CD14-positive monocyte (primary cell): ENCODE results near the gene PIEZO2. TPM values are rescaled to one million over a fixed set of nuclear protein-coding genes. Genes with fewer than 3 reads are reported as not detected.

ENCODE experiments used
- DNase-seq, 3 donors: peaks; one replicate each; pipeline ENCODE4 v3.0.0-alpha.2; 2011 to 2022
- H2AFZ ChIP-seq: 2 replicates; pipeline ENCODE4 v1.6.0; 2012; ENCODE audit warnings: mild to moderate bottlenecking, low read depth, low read length, inconsistent platforms; ENCODE audit not compliant: insufficient read depth, poor library complexity, severe bottlenecking
- H3K27ac ChIP-seq, 2 donors: 1 replicate in 1 of 2; 2 replicates in 1 of 2; pipeline ENCODE4 v1.5.1; 2012 to 2013; ENCODE audit warnings: low read length in 2 of 2, control low read depth in 1 of 2, inconsistent platforms in 1 of 2, low read depth in 1 of 2, mild to moderate bottlenecking in 1 of 2
- H3K27me3 ChIP-seq, 2 donors: one replicate each; pipeline versions ENCODE4 v1.6.0 to v1.6.1; 2011 to 2013; ENCODE audit warnings: low read length in 2 of 2; ENCODE audit not compliant: control insufficient read depth in 2 of 2, insufficient read depth in 2 of 2
- H3K36me3 ChIP-seq, 2 donors: replicated peaks in 1 of 2; 1 replicate in 1 of 2; 2 replicates in 1 of 2; pipeline versions ENCODE4 v1.5.1 to v1.6.1; 2012 to 2013; ENCODE audit warnings: low read length in 2 of 2, control low read depth in 1 of 2, inconsistent platforms in 1 of 2, mild to moderate bottlenecking in 1 of 2; ENCODE audit not compliant: insufficient read depth in 2 of 2, control insufficient read depth in 1 of 2
- H3K4me1 ChIP-seq, 2 donors: 1 replicate in 1 of 2; 2 replicates in 1 of 2; pipeline versions ENCODE4 v1.5.1 to v1.6.1; 2012 to 2013; ENCODE audit warnings: low read length in 2 of 2, control low read depth in 1 of 2, inconsistent platforms in 1 of 2, mild to moderate bottlenecking in 1 of 2, moderate library complexity in 1 of 2; ENCODE audit not compliant: insufficient read depth in 2 of 2, control insufficient read depth in 1 of 2
- H3K4me2 ChIP-seq: replicated peaks from 2 replicates; pipeline ENCODE3; 2012; ENCODE audit warnings: low read length, moderate library complexity, mild to moderate bottlenecking; ENCODE audit not compliant: poor library complexity, severe bottlenecking; ENCODE audit errors: extremely low read depth
- H3K4me3 ChIP-seq, 3 experiments: fragments of 200-600 bp in 1 of 3; sonication (generic) in 1 of 3; replicated peaks in 1 of 3; 1 replicate in 2 of 3; 2 replicates in 1 of 3; pipeline ENCODE4 v1.5.1; 2011 to 2013; ENCODE audit warnings: low read length in 3 of 3, mild to moderate bottlenecking in 3 of 3, control low read depth in 2 of 3, low read depth in 2 of 3, inconsistent platforms in 1 of 3, moderate library complexity in 1 of 3
- H3K79me2 ChIP-seq: 2 replicates; pipeline ENCODE4 v1.6.0; 2012; ENCODE audit warnings: mild to moderate bottlenecking, control low read depth, inconsistent platforms, low read length, moderate library complexity; ENCODE audit not compliant: insufficient read depth
- H3K9ac ChIP-seq: 2 replicates; pipeline ENCODE4 v1.6.0; 2017; ENCODE audit warnings: low read length, mild to moderate bottlenecking; ENCODE audit not compliant: insufficient read depth, poor library complexity, severe bottlenecking
- H3K9me3 ChIP-seq, 2 donors: replicated peaks in 1 of 2; 1 replicate in 1 of 2; 2 replicates in 1 of 2; pipeline versions ENCODE4 v1.5.1 to v1.6.1; 2012 to 2013; ENCODE audit warnings: low read length in 2 of 2, control low read depth in 1 of 2; ENCODE audit not compliant: control insufficient read depth in 1 of 2, insufficient read depth in 1 of 2
- H4K20me1 ChIP-seq: 2 replicates; pipeline ENCODE4 v1.6.0; 2012; ENCODE audit warnings: mild to moderate bottlenecking, low read length, control low read depth, moderate library complexity; ENCODE audit not compliant: insufficient read depth
- H3K27ac Mint-ChIP-seq, 7 donors: one replicate each; pipeline ENCODE4 v1.8.0; 2020; ENCODE audit warnings: mild to moderate bottlenecking in 7 of 7, mixed read lengths in 7 of 7, moderate library complexity in 6 of 7, inconsistent platforms in 2 of 7
- H3K27me3 Mint-ChIP-seq, 3 donors: one replicate each; pipeline ENCODE4 v1.8.0; 2021 to 2022; ENCODE audit warnings: low read depth in 3 of 3, mild to moderate bottlenecking in 3 of 3, mixed read lengths in 3 of 3, moderate library complexity in 3 of 3, inconsistent platforms in 1 of 3
- H3K36me3 Mint-ChIP-seq, 2 donors: one replicate each; pipeline ENCODE4 v1.8.0; 2020; ENCODE audit warnings: mixed read lengths in 2 of 2, inconsistent platforms in 1 of 2, mild to moderate bottlenecking in 1 of 2
- H3K4me1 Mint-ChIP-seq: one replicate; pipeline ENCODE4 v1.8.0; 2020; ENCODE audit warnings: mild to moderate bottlenecking, mixed read lengths
- H3K4me3 Mint-ChIP-seq, 2 donors: one replicate each; pipeline ENCODE4 v1.8.0; 2020; ENCODE audit warnings: mild to moderate bottlenecking in 2 of 2, mixed read lengths in 2 of 2, moderate library complexity in 1 of 2
- H3K9me3 Mint-ChIP-seq, 7 donors: one replicate each; pipeline ENCODE4 v1.8.0; 2020 to 2022; ENCODE audit warnings: mixed read lengths in 7 of 7, mild to moderate bottlenecking in 6 of 7, moderate library complexity in 6 of 7, inconsistent platforms in 2 of 7
- CTCF ChIP-seq: fragments of 200-600 bp; IDR thresholded peaks from one replicate; pipeline ENCODE4 v1.8.0; 2022; ENCODE audit warnings: antibody characterized with exemption, mild to moderate bottlenecking
- WGBS: methylation state at CpG from one replicate; pipeline ENCODE4 v1.1.5; 2013; ENCODE audit warnings: missing lambda C conversion rate; ENCODE audit not compliant: insufficient coverage; 5-methylcytosine and 5-hydroxymethylcytosine counted together
- intact Hi-C, 2 donors: fragments of 100-400 bp; cut with micrococcal nuclease; formaldehyde crosslinking; loops; one replicate each; pipeline versions ENCODE4 v1.15.0 to v1.15.1; 2023
- polyA plus RNA-seq, 3 donors: library from polyadenylated mRNA; depleted of rRNA in 1 of 3; unstranded in 2 of 3; stranded (reverse) in 1 of 3; fragments of 300-500 nt in 2 of 3; fragments of >200 nt in 1 of 3; fragmentation: Illumina TruSeq in 2 of 3; gene quantifications; 1 replicate in 2 of 3; 2 replicates in 1 of 3; pipeline ENCODE4 v1.2.3, GENCODE V29; 2012 to 2021

Gene PIEZO2
- polyA plus RNA-seq, 3 donors: not detected

DNA sequence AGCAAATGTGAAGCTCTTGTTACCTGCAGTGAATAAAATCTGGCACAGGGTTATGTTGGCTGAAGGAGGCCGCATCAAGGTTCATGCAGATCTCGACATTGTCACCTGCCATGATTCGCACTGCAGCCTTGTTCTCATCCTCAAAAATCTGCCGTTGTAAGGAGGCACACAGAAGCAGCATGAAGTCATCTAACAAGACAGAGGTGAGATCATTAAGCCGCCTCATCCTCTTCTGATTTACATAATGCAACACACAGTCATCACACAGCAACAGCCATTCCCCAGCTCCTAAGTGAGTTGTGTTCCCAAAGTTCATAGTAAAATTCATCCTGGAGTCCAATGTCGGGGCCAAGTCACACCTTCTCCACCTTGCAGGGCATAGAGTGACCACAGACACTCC, 391.4 kb downstream of the PIEZO2 start:
- no peak overlapping the region for H3K9ac ChIP-seq
- H3K79me2 ChIP-seq: no peaks in the 10 kb centered on the region
- H3K27ac ChIP-seq: no peak overlapping the region
- intact Hi-C loops: no loop called here
- no peak overlapping the region for H3K4me3 ChIP-seq
- no peaks in the 10 kb centered on the region for H3K4me1 Mint-ChIP-seq
- no peak overlapping the region for H2AFZ ChIP-seq
- no peaks in the 10 kb centered on the region for H3K36me3 ChIP-seq
- no peaks in the 10 kb centered on the region for H3K27me3 ChIP-seq
- H3K36me3 Mint-ChIP-seq: no peaks in the 10 kb centered on the region
- TF ChIP-seq CTCF: no peak
- peaks cover 0 to 5% (median 2%) of the 10 kb centered on the region in 3 donors for H3K27me3 Mint-ChIP-seq
- no peak overlapping the region for H3K4me3 Mint-ChIP-seq
- H3K4me2 ChIP-seq: no peak overlapping the region
- no peaks in the 10 kb centered on the region for H4K20me1 ChIP-seq
- no peak overlapping the region for H3K27ac Mint-ChIP-seq
- WGBS: 100% methylated on average over 5 of the region's 6 CpGs
- no peak for DNase-seq
- no peaks in the 10 kb centered on the region for H3K9me3 ChIP-seq
- peaks cover 0 to 5% (median 0%) of the 10 kb centered on the region in 7 donors for H3K9me3 Mint-ChIP-seq
- no peaks in the 10 kb centered on the region for H3K4me1 ChIP-seq

GRCh38 chr18:10757349-10757748, 392.0 kb downstream of the PIEZO2 start:
- H3K27me3 ChIP-seq: no peaks in the 10 kb centered on the region
- no peak overlapping the region for H3K27ac Mint-ChIP-seq
- H2AFZ ChIP-seq: no peak overlapping the region
- no peak overlapping the region for H3K27ac ChIP-seq
- H3K9ac ChIP-seq: no peak overlapping the region
- H3K79me2 ChIP-seq: no peaks in the 10 kb centered on the region
- no peaks in the 10 kb centered on the region for H4K20me1 ChIP-seq
- no peak overlapping the region for H3K4me3 ChIP-seq
- H3K36me3 Mint-ChIP-seq: no peaks in the 10 kb centered on the region
- DNase-seq: no peak
- H3K9me3 ChIP-seq: no peaks in the 10 kb centered on the region
- H3K4me3 Mint-ChIP-seq: no peak overlapping the region
- intact Hi-C loops: no loop called here
- no peak for TF ChIP-seq CTCF
- H3K4me2 ChIP-seq: no peak overlapping the region
- H3K4me1 Mint-ChIP-seq: no peaks in the 10 kb centered on the region
- peaks cover 1 to 5% (median 2%) of the 10 kb centered on the region in 3 donors for H3K27me3 Mint-ChIP-seq
- H3K4me1 ChIP-seq: no peaks in the 10 kb centered on the region
- H3K9me3 Mint-ChIP-seq: no peaks in the 10 kb centered on the region
- H3K36me3 ChIP-seq: no peaks in the 10 kb centered on the region
